Suprapubic skin (tissue), 4 donors: ENCODE data around the gene CSPG4.

Source experiments
- CTCF ChIP-seq, 2 donors: fragments of 200-600 bp in 1 of 2; fragments of 450-650 bp in 1 of 2; sonication (generic) in 1 of 2; IDR thresholded peaks; one replicate each; pipeline ENCODE4 v1.5.1; 2016 to 2019; ENCODE audit warnings: antibody characterized with exemption in 2 of 2, mild to moderate bottlenecking in 1 of 2, moderate library complexity in 1 of 2
- EP300 ChIP-seq: sonication (generic); formaldehyde crosslinking; IDR thresholded peaks from one replicate; pipeline ENCODE4 v1.6.1; 2017; ENCODE audit warnings: antibody characterized with exemption
- POLR2A ChIP-seq, 2 donors: fragments of 450-650 bp; IDR thresholded peaks; one replicate each; pipeline ENCODE4 v1.6.1; 2017; ENCODE audit warnings: antibody characterized with exemption in 2 of 2, mild to moderate bottlenecking in 2 of 2, moderate library complexity in 2 of 2
- POLR2AphosphoS5 ChIP-seq, 3 donors: sonication (generic); formaldehyde crosslinking; IDR thresholded peaks; one replicate each; pipeline ENCODE4 v1.6.1; 2017; ENCODE audit warnings: antibody characterized with exemption in 3 of 3

- TF ChIP-seq CTCF (IDR thresholded peaks at IDR 0.05) (no peak), EP300 (no peak), POLR2A (IDR thresholded peaks at IDR 0.05) (no peak), POLR2AphosphoS5 (IDR thresholded peaks at IDR 0.05) (no peak)
Observed at GRCh38 chr15:75663931-75664421, 48.7 kb downstream of the CSPG4 start.
